Hepatocyte (in vitro differentiated cells): ENCODE data around the gene APOO. TPM values are rescaled to one million over a fixed set of nuclear protein-coding genes. Genes with fewer than 3 reads are reported as not detected.

Experiments used
- DNase-seq: peaks from one replicate; pipeline ENCODE4 v3.0.0-alpha.2; 2016; ENCODE audit warnings: low spot score
- H2AFZ ChIP-seq: fragments of 200-600 bp; sonication (generic); 2 replicates; pipeline ENCODE4 v1.6.0; 2016; ENCODE audit warnings: antibody characterized with exemption, mild to moderate bottlenecking
- H3K27ac ChIP-seq: fragments of 200-600 bp; sonication (generic); 2 replicates; pipeline ENCODE4 v1.5.1; 2016; ENCODE audit warnings: mild to moderate bottlenecking
- H3K27me3 ChIP-seq: fragments of 200-600 bp; sonication (generic); 2 replicates; pipeline ENCODE4 v1.6.1; 2016
- H3K36me3 ChIP-seq: fragments of 200-600 bp; sonication (generic); replicated peaks from 2 replicates; pipeline ENCODE4 v1.5.1; 2016; ENCODE audit warnings: low read depth; ENCODE audit not compliant: insufficient read depth
- H3K4me1 ChIP-seq: fragments of 200-600 bp; sonication (generic); 2 replicates; pipeline ENCODE4 v1.5.1; 2016; ENCODE audit warnings: mild to moderate bottlenecking, moderate library complexity; ENCODE audit not compliant: insufficient read depth
- H3K4me2 ChIP-seq: fragments of 200-600 bp; sonication (generic); 2 replicates; pipeline ENCODE4 v1.6.0; 2016
- H3K4me3 ChIP-seq: fragments of 200-600 bp; sonication (generic); 2 replicates; pipeline ENCODE4 v1.5.1; 2016; ENCODE audit warnings: mild to moderate bottlenecking
- H3K79me2 ChIP-seq: fragments of 200-600 bp; sonication (generic); 2 replicates; pipeline ENCODE4 v1.6.0; 2017; ENCODE audit warnings: mild to moderate bottlenecking
- H3K9me2 ChIP-seq: fragments of 200-600 bp; sonication (generic); replicated peaks from 2 replicates; pipeline ENCODE4 v1.6.0; 2017; ENCODE audit warnings: mild to moderate bottlenecking; ENCODE audit not compliant: insufficient read depth
- H3K9me3 ChIP-seq: fragments of 200-600 bp; sonication (generic); 2 replicates; pipeline ENCODE4 v1.5.1; 2016; ENCODE audit warnings: low read depth, mild to moderate bottlenecking
- H4K20me1 ChIP-seq: fragments of 200-600 bp; sonication (generic); 2 replicates; pipeline ENCODE4 v1.6.0; 2016; ENCODE audit warnings: mild to moderate bottlenecking; ENCODE audit not compliant: insufficient read depth, poor library complexity, severe bottlenecking
- EZH2 ChIP-seq: fragments of 200-600 bp; sonication (generic); IDR thresholded peaks from 2 replicates; pipeline ENCODE4 v1.6.1; 2016; ENCODE audit warnings: antibody characterized with exemption, mild to moderate bottlenecking, borderline replicate concordance
- EZH2phosphoT487 ChIP-seq: fragments of 200-600 bp; sonication (generic); IDR thresholded peaks from one replicate; pipeline ENCODE4 v1.6.1; 2018; ENCODE audit warnings: antibody characterized with exemption, mild to moderate bottlenecking, low read depth, moderate library complexity; ENCODE audit not compliant: unreplicated experiment, severe bottlenecking
- WGBS: methylation state at CpG from one replicate; pipeline ENCODE4 v1.1.6; 2016; ENCODE audit warnings: low lambda C conversion rate; ENCODE audit errors: missing lambda C conversion rate; 5-methylcytosine and 5-hydroxymethylcytosine counted together
- polyA plus RNA-seq: library from polyadenylated mRNA; unstranded; fragments of >200 nt; fragmentation: Nextera tagmentation; extraction: Ambion mirVana; gene quantifications from 2 replicates; pipeline ENCODE4 v1.2.1, GENCODE V29; 2016
- total RNA-seq: library from RNA; depleted of rRNA; stranded (reverse); fragments of >200 nt; gene quantifications from 2 replicates; pipeline ENCODE4 v1.2.3, GENCODE V29; 2014
- TF ChIP-seq, protein P1 (sequence below): fragments of 200-600 bp; sonication (generic); IDR thresholded peaks from 2 replicates; pipeline ENCODE4 v1.5.1; 2016; ENCODE audit warnings: antibody characterized with exemption, mild to moderate bottlenecking; ENCODE audit not compliant: poor library complexity

Gene APOO
- total and polyA plus RNA-seq, 2 experiments from 2014 or later: 27.0 to 45.1 TPM

DNA sequence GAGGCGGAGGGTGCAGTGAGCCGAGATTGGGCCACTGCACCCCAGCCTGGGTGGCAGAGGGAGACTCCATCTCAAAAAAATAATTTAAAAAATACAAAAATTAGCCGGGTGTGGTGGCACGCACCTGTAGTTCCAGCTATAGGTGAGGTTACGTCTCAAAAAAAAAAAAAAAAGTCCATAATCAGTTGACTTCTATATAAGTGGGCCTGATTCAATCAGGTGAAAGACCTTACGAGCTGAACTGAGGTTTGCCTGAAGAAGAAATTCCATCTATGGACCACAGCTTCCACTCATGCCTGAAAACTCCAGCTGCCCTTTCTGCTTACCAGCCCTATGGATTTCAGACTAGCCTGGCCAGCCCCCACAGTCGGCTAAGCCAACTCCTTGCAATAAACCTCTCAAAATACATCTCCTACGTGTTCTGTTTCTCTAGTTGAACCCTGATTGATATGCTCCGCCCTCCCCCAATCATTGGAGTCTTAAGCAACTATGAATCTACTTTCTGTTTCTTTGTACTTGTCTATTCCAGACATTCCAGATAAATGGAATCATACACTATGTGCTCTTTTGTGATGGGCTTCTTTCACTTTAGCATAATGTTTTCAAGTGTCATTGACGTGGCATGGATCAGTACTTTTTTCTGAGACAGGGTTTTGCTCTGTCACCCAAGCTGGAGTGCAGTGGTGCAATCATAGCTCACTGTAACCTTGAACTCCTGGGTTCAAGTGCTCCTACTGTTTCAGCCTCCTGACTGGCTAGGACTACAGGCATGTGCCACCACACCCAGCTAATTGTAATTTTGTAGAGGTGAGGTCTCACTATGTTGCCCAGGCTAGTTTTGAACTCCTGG, 88.1 kb downstream of the APOO start:
- 94% methylated on average over 10 of the region's 10 CpGs for WGBS
- Histone ChIP-seq H3K9me2 (no peaks in the 10 kb centered on the region), H3K36me3 (no peaks in the 10 kb centered on the region), H4K20me1 (no peaks in the 10 kb centered on the region), H3K27ac (peak overlapping the region; percentile 18), H3K79me2 (no peaks in the 10 kb centered on the region), H2AFZ (no peak overlapping the region), H3K4me2 (no peak overlapping the region), H3K4me3 (no peak overlapping the region), H3K9me3 (no peaks in the 10 kb centered on the region), H3K4me1 (peaks cover 12% of the 10 kb centered on the region), H3K27me3 (no peaks in the 10 kb centered on the region)
- no peak for DNase-seq
- TF ChIP-seq, protein P1, sequence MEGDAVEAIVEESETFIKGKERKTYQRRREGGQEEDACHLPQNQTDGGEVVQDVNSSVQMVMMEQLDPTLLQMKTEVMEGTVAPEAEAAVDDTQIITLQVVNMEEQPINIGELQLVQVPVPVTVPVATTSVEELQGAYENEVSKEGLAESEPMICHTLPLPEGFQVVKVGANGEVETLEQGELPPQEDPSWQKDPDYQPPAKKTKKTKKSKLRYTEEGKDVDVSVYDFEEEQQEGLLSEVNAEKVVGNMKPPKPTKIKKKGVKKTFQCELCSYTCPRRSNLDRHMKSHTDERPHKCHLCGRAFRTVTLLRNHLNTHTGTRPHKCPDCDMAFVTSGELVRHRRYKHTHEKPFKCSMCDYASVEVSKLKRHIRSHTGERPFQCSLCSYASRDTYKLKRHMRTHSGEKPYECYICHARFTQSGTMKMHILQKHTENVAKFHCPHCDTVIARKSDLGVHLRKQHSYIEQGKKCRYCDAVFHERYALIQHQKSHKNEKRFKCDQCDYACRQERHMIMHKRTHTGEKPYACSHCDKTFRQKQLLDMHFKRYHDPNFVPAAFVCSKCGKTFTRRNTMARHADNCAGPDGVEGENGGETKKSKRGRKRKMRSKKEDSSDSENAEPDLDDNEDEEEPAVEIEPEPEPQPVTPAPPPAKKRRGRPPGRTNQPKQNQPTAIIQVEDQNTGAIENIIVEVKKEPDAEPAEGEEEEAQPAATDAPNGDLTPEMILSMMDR: no peak
- no peak for TF ChIP-seq EZH2
- no peak for TF ChIP-seq EZH2phosphoT487

DNA sequence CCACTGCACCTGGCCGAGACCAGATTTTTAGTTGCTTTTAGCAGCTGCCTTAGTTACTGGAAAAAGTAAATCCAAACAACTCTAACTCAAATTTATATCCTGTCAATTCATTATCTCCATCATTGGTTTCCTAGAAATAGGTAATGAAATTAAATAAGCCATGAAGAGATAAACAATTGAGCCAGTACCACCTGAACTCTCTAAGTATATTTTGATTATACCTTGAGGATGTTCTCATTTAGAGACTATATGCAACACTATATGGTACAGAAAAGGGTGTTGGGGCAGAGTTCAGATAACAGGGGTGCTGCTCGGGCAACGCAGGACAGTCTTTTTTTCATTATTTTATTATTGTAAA, 89.8 kb downstream of the APOO start:
- Histone ChIP-seq H3K9me3 (no peaks in the 10 kb centered on the region), H4K20me1 (no peaks in the 10 kb centered on the region), H3K27me3 (no peaks in the 10 kb centered on the region), H3K79me2 (no peaks in the 10 kb centered on the region), H3K27ac (no peak overlapping the region), H3K4me1 (peaks cover 11% of the 10 kb centered on the region), H3K9me2 (no peaks in the 10 kb centered on the region), H3K36me3 (no peaks in the 10 kb centered on the region), H3K4me3 (no peak overlapping the region), H3K4me2 (no peak overlapping the region), H2AFZ (no peak overlapping the region)
- WGBS: 97% methylated on average over 3 of the region's 3 CpGs
- DNase-seq: no peak
- TF ChIP-seq EZH2: no peak
- TF ChIP-seq, protein P1: no peak

DNA sequence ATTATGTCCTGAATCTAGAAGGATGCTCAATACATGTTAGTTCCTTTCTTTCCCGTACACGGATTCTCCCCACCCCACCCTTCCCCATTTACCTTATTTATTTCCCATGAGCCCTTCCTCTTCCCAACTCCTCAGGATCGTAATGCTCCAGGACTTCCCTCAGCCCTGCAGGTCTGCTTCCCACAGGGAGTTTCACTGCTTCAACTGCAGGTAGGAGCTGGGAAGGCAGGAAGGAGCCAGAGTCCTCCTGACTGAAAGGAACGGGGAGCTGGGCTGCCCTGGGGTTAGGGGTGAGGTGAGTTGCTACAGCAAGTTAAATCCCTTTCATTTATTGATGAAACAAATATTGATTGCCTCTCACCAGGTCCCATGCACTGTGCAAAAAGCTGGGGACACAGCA, 91.6 kb downstream of the APOO start:
- no peaks in the 10 kb centered on the region for H3K9me2 ChIP-seq
- H3K4me3 ChIP-seq: no peak overlapping the region
- 79% methylated on average over 4 of the region's 4 CpGs for WGBS
- H3K4me2 ChIP-seq: no peak overlapping the region
- H3K9me3 ChIP-seq: no peaks in the 10 kb centered on the region
- no peak overlapping the region for H3K27ac ChIP-seq
- H3K4me1 ChIP-seq: no peaks in the 10 kb centered on the region
- no peak overlapping the region for H2AFZ ChIP-seq
- H3K79me2 ChIP-seq: no peaks in the 10 kb centered on the region
- H3K36me3 ChIP-seq: no peaks in the 10 kb centered on the region
- H3K27me3 ChIP-seq: no peaks in the 10 kb centered on the region
- no peaks in the 10 kb centered on the region for H4K20me1 ChIP-seq
- no peak for DNase-seq
- TF ChIP-seq EZH2 (no peak), EZH2phosphoT487 (no peak)
- TF ChIP-seq, protein P1: no peak
